HEK293 (cell line): Measurements from ENCODE around the gene CFAP46.

Experiments
- CTCF ChIA-PET: fragments of 350-600 bp; formaldehyde crosslinking; extraction: SDS; loops from one replicate; lab custom pipeline; 2021; ENCODE audit warnings: antibody characterized with exemption; lab: Yijun Ruan, JAX
- POLR2A ChIA-PET: fragments of 300-600 bp; formaldehyde crosslinking; extraction: SDS; loops from one replicate; lab custom pipeline; 2020; ENCODE audit warnings: antibody characterized with exemption, inconsistent platforms; lab: Yijun Ruan, JAX
- H3K27ac ChIP-seq: fragments of 200-500 bp; sonication (Bioruptor generic); 2 replicates; pipeline ENCODE4 v1.5.1; 2014; ENCODE audit warnings: low read depth, low read length, control low read depth, inconsistent platforms; ENCODE audit errors: extremely low read depth
- H3K36me3 ChIP-seq, 2 experiments: fragments of 200-500 bp in 1 of 2; sonication (Bioruptor generic) in 1 of 2; 1 replicate in 1 of 2; 2 replicates in 1 of 2; pipeline ENCODE4 v1.5.1; 2014 to 2017; ENCODE audit warnings: inconsistent platforms in 2 of 2, low read length in 2 of 2; ENCODE audit not compliant: control insufficient read depth in 2 of 2, insufficient read depth in 1 of 2
- H3K4me1 ChIP-seq: fragments of 200-500 bp; sonication (Bioruptor generic); 2 replicates; pipeline ENCODE4 v1.5.1; 2014; ENCODE audit warnings: mild to moderate bottlenecking, low read length, inconsistent platforms; ENCODE audit not compliant: control insufficient read depth, insufficient read depth
- H3K4me3 ChIP-seq: 2 replicates; pipeline ENCODE4 v1.5.1; 2011; ENCODE audit warnings: low read depth, mild to moderate bottlenecking, control low read depth, low read length, moderate library complexity
- H3K9me3 ChIP-seq: fragments of 200-500 bp; sonication (Bioruptor generic); 2 replicates; pipeline ENCODE4 v1.5.1; 2014; ENCODE audit warnings: low read depth, low read length, inconsistent platforms; ENCODE audit not compliant: control insufficient read depth, insufficient read depth
- GLIS2 ChIP-seq: fragments of 450-650 bp; formaldehyde crosslinking; IDR thresholded peaks from 2 replicates; pipeline ENCODE4 v1.5.1; 2016; ENCODE audit warnings: missing biosample characterization, missing genetic modification characterization
- HOXA7 ChIP-seq: sonication (generic); formaldehyde crosslinking; IDR thresholded peaks from 2 replicates; pipeline ENCODE4 v1.8.1; 2022; ENCODE audit warnings: missing genetic modification reagents, borderline replicate concordance
- IKZF3 ChIP-seq: fragments of 450-650 bp; IDR thresholded peaks from 2 replicates; pipeline ENCODE4 v1.5.0; 2018; ENCODE audit warnings: missing biosample characterization, mild to moderate bottlenecking, missing genetic modification characterization, moderate library complexity
- MZF1 ChIP-seq: fragments of 450-650 bp; formaldehyde crosslinking; IDR thresholded peaks from 2 replicates; pipeline ENCODE4 v1.5.1; 2017; ENCODE audit warnings: missing biosample characterization, missing genetic modification characterization, borderline replicate concordance
- PATZ1 ChIP-seq: fragments of 450-650 bp; formaldehyde crosslinking; IDR thresholded peaks from 2 replicates; pipeline ENCODE4 v1.5.1; 2016; ENCODE audit warnings: missing biosample characterization, missing genetic modification characterization
- PRDM4 ChIP-seq: fragments of 450-650 bp; formaldehyde crosslinking; IDR thresholded peaks from 2 replicates; pipeline ENCODE4 v1.5.1; 2017; ENCODE audit warnings: missing biosample characterization, missing genetic modification characterization
- SALL2 ChIP-seq: fragments of 450-650 bp; formaldehyde crosslinking; IDR thresholded peaks from 2 replicates; pipeline ENCODE4 v1.5.0; 2017; ENCODE audit warnings: missing biosample characterization, mild to moderate bottlenecking, missing genetic modification characterization, borderline replicate concordance
- ZIC2 ChIP-seq: fragments of 450-650 bp; formaldehyde crosslinking; IDR thresholded peaks from 2 replicates; pipeline ENCODE4 v1.5.1; 2016; ENCODE audit warnings: missing biosample characterization, missing genetic modification characterization
- ZNF157 ChIP-seq: fragments of 450-650 bp; formaldehyde crosslinking; IDR thresholded peaks from 2 replicates; pipeline ENCODE4 v1.5.1; 2016; ENCODE audit warnings: missing biosample characterization, missing genetic modification characterization
- ZNF18 ChIP-seq: fragments of 450-650 bp; formaldehyde crosslinking; IDR thresholded peaks from 2 replicates; pipeline ENCODE4 v1.5.1; 2016; ENCODE audit warnings: missing biosample characterization, missing genetic modification characterization
- ZNF202 ChIP-seq: fragments of 450-650 bp; formaldehyde crosslinking; IDR thresholded peaks from 2 replicates; pipeline ENCODE4 v1.5.1; 2016; ENCODE audit warnings: missing biosample characterization, missing genetic modification characterization, borderline replicate concordance
- ZNF24 ChIP-seq: fragments of 450-650 bp; formaldehyde crosslinking; IDR thresholded peaks from 2 replicates; pipeline ENCODE4 v1.5.1; 2016; ENCODE audit warnings: missing biosample characterization, missing genetic modification characterization
- ZNF274 ChIP-seq, 2 experiments: fragments of 200-500 bp in 1 of 2; fragments of 450-650 bp in 1 of 2; sonication (Bioruptor generic) in 1 of 2; formaldehyde crosslinking in 1 of 2; IDR thresholded peaks; 2 replicates each; pipeline versions ENCODE4 v1.5.1 to v1.6.1; 2014 to 2016; ENCODE audit warnings: borderline replicate concordance in 1 of 2, inconsistent platforms in 1 of 2, low read length in 1 of 2, missing biosample characterization in 1 of 2, missing genetic modification characterization in 1 of 2
- ZNF335 ChIP-seq: fragments of 450-650 bp; formaldehyde crosslinking; conservative IDR thresholded peaks from 2 replicates; pipeline ENCODE4 v1.5.1; 2016; ENCODE audit warnings: missing biosample characterization, missing genetic modification characterization
- ZNF398 ChIP-seq: fragments of 450-650 bp; formaldehyde crosslinking; IDR thresholded peaks from 2 replicates; pipeline ENCODE4 v1.5.1; 2017; ENCODE audit warnings: missing biosample characterization, missing genetic modification characterization
- ZNF423 ChIP-seq: fragments of 450-650 bp; formaldehyde crosslinking; IDR thresholded peaks from 2 replicates; pipeline ENCODE4 v1.5.1; 2016; ENCODE audit warnings: missing biosample characterization, missing genetic modification characterization
- ZNF510 ChIP-seq: fragments of 450-650 bp; formaldehyde crosslinking; IDR thresholded peaks from 2 replicates; pipeline ENCODE4 v1.5.1; 2018; ENCODE audit warnings: mild to moderate bottlenecking, missing genetic modification characterization, missing biosample characterization; ENCODE audit not compliant: insufficient replicate concordance
- ZNF600 ChIP-seq: fragments of 450-650 bp; formaldehyde crosslinking; IDR thresholded peaks from 2 replicates; pipeline ENCODE4 v1.5.1; 2016; ENCODE audit warnings: missing biosample characterization, missing genetic modification characterization
- ZNF654 ChIP-seq: fragments of 450-650 bp; formaldehyde crosslinking; IDR thresholded peaks from 2 replicates; pipeline ENCODE4 v1.5.1; 2016; ENCODE audit warnings: low read depth, missing biosample characterization, missing genetic modification characterization
- ZNF776 ChIP-seq: fragments of 450-650 bp; formaldehyde crosslinking; IDR thresholded peaks from 2 replicates; pipeline ENCODE4 v1.5.0; 2017; ENCODE audit warnings: missing biosample characterization, missing genetic modification characterization, borderline replicate concordance
- ZSCAN16 ChIP-seq: fragments of 450-650 bp; formaldehyde crosslinking; IDR thresholded peaks from 2 replicates; pipeline ENCODE4 v1.5.1; 2016; ENCODE audit warnings: missing biosample characterization, missing genetic modification characterization

Gene CFAP46

GRCh38 chr10:132790934-132791829 lies 151.2 kb downstream of the CFAP46 start:
- Histone ChIP-seq H3K4me3 (no peak overlapping the region), H3K27ac (no peak overlapping the region), H3K9me3 (no peaks in the 10 kb centered on the region), H3K36me3 (no peaks in the 10 kb centered on the region), H3K4me1 (peaks cover 6% of the 10 kb centered on the region)
- TF ChIP-seq HOXA7, result no peak
- TF ChIP-seq ZNF157 (tag by site-specific recombination), result no peak
- TF ChIP-seq ZNF398 (tag by site-specific recombination), result no peak
- TF ChIP-seq ZNF24, result no peak
- no peak for TF ChIP-seq ZIC2 (tag by site-specific recombination)
- peak; percentile 43 for TF ChIP-seq ZNF600 (tag by site-specific recombination)
- peak; percentile 36; the same call in 1 of the 2 replicates for TF ChIP-seq ZNF423 (tag by site-specific recombination)
- no peak for TF ChIP-seq IKZF3 (tag by site-specific recombination)
- TF ChIP-seq PRDM4 (tag by site-specific recombination), result peak; percentile 97
- no peak for TF ChIP-seq ZNF776 (tag by site-specific recombination)
- no peak for TF ChIP-seq ZNF202 (tag by site-specific recombination)
- no peak for TF ChIP-seq ZNF335 (tag by site-specific recombination)
- no peak for TF ChIP-seq ZNF510
- no peak for TF ChIP-seq ZSCAN16 (tag by site-specific recombination)
- TF ChIP-seq GLIS2 (tag by site-specific recombination), result peak; percentile 59
- ChIA-PET POLR2A (no interaction called here), CTCF (no interaction called here)

- ChIA-PET POLR2A (no interaction called here), CTCF (no interaction called here)
- TF ChIP-seq ZNF18 (no peak), IKZF3 (tag by site-specific recombination) (no peak), ZNF274 (IDR thresholded peaks at IDR 0.05; ENCODE audit: low read length) (no peak), ZNF274 (tag by site-specific recombination; IDR thresholded peaks at IDR 0.05; ENCODE audit: borderline replicate concordance) (no peak), PATZ1 (tag by site-specific recombination) (no peak), MZF1 (no peak), ZNF335 (tag by site-specific recombination) (no peak), SALL2 (no peak), GLIS2 (tag by site-specific recombination) (no peak), ZNF654 (tag by site-specific recombination) (no peak)
- peaks cover 6% of the 10 kb centered on the region for H3K4me1 ChIP-seq
- no peaks in the 10 kb centered on the region for H3K36me3 ChIP-seq
- no peaks in the 10 kb centered on the region for H3K9me3 ChIP-seq
- no peak overlapping the region for H3K4me3 ChIP-seq
- no peak overlapping the region for H3K27ac ChIP-seq
Measured at GRCh38 chr10:132790470-132790869, 151.9 kb downstream of the CFAP46 start.
